NCI-H345 (cell line): ENCODE data around the gene RRP1.

Source experiments
- DNase-seq: peaks from one replicate; lab custom pipeline; 2025; lab: John Stamatoyannopoulos, UW

The RRP1 gene

DNA sequence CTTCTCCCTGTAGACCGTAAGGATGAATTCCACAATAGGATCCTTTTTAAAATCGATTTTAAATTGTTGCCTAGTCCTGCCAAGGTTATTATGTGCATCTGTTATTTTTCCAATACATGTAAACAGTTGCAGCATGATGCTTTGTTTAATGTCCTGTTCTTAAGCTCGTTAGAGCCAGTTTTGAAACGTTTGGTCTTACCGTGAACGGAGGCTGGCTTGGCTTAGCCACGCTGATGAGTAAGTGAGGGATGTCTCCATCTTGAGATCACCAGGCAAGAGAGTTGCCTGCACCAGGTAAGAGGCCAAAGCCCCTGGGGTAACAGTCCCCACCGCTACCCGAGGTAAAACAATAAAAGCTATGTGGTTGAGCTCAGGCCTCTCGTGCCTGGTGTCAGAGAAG is 30.6 kb upstream of the RRP1 start:
- DNase-seq = no peak

DNA sequence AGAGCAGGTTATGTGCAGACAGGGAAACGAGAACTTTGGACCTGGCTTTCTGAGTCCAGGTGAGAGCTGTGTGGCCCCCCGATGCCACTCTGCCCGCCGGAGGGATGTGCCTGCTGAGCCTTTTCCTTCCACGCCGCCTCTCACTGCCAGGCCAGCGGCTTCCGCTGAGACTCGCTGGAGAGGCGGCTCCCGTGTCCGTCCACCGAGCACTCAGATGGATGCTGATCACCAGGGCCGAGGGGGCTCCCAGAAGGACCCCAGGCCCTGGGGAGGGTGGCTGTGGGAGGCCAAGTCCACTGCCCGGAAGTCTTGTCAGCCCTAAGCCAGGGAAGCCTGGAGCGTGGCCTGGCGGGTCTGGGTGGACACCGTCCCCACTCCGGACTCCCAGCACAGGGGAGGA is 29.7 kb upstream of the RRP1 start:
- no peak for DNase-seq

DNA sequence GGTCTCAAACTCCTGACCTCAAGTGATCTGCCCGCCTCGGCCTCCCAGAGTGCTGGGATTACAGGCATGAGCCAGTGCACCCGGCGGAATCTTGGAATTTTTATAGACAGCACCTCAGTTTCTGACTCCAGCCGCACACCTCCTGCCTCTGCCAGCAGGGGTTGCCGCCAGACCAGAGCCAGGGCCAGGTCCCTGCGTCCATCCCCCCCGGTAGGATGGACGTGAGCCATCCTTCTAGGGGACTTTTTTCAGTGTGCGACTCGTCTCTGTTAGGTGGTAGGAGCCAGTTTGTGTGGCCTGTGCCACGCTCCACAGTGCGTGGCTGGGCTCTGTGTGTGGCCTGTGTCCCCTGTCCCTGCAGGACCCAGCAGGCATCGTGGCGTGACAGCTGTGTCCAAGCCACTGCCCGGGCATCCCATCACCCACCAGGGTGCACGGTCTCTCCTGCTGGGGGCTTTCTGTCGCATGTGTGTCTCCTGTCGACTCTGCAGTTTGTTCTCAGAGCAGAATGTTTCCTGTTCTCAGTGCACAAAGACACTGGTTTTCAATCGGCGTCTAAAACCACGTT is 28.9 kb upstream of the RRP1 start:
- DNase-seq = no peak

DNA sequence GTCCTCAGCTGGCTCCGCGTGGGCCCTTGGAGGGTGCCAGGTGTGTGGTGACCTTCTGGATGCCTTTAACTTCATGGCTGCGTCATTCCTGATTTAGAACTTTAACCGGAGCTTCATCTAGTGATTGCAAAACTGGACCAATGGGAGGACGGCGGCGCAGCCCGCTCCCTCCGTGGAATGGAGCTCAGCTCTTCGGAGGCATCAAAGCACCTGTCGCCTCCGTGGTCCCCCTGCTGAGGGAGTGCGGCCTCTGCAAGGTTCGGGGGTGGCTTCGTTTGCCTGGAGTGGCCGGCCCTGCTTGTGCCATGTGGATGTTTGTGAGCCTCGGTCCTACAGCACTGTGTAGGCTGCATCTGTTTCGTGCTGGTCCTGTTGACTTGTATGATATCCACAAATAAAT is 27.5 kb upstream of the RRP1 start:
- no peak for DNase-seq

DNA sequence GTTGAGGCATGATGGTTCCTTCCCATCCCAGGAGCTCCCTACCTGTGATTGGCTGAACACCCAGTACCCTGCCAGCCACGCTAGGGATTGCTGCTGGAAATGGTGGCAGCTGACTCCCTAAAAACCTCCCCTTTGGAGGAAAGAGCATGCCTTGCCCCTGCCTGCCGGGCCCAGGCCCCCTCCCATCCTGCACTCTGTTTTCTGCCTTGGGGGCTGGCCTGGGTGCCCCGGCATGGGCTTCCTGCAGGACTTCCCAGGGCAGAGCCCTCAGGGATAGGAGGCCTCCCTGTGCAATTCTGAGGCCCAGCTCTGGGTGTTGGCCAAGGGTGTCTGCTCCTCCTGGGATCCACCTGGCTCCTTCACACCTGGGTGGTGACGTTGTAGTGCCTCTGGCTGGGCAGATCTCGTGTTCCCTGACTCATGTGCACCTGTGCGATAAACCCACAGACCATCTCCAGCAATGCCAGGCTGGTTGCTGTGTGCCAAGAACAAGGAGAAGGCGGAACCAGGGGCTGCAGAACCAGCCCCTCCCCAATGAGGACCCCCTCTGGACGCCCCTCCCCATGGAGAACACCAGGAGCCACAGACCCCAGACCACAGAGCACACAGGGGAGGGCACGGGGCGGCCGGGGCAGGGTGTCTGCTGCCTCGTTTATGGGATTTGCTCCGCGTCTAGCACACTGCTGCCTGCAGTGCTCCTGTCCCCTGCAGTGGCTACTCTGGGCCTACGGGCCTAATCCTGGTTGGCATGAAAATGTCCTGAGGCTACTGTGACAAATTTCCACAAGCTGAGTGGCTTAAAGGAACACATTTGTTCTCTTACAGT is 26.9 kb upstream of the RRP1 start:
- no peak for DNase-seq

DNA sequence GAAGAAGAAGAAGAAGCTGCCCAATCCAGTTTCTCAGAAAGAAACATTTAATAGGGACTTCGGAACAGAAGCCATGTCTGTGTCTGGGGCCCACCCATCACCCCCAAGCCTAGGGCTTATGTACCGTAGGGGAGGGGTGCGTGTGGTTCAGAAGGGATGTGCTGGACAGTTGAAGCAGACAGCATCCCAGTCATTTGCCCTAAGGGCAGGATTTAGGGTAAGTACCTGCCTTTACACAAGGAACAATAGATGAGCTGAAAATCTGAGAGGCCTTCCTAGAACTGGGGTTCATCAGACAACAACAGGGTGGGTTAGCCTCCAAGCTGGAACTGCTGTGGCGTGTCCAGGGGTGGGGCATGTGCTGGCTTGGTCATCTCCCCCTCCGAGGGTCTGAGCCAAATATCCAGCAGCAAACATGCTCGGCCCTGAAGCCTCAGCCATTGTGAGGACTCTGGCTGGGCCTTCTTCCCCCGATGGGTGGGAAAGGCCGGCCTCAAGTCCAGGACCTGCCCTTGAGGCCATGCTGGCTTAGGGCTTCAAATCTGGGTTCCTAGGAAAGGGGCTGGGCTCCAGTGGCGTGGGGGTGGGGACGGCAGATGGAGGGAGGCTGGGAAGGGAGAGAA is 25.4 kb upstream of the RRP1 start:
- no peak for DNase-seq

DNA sequence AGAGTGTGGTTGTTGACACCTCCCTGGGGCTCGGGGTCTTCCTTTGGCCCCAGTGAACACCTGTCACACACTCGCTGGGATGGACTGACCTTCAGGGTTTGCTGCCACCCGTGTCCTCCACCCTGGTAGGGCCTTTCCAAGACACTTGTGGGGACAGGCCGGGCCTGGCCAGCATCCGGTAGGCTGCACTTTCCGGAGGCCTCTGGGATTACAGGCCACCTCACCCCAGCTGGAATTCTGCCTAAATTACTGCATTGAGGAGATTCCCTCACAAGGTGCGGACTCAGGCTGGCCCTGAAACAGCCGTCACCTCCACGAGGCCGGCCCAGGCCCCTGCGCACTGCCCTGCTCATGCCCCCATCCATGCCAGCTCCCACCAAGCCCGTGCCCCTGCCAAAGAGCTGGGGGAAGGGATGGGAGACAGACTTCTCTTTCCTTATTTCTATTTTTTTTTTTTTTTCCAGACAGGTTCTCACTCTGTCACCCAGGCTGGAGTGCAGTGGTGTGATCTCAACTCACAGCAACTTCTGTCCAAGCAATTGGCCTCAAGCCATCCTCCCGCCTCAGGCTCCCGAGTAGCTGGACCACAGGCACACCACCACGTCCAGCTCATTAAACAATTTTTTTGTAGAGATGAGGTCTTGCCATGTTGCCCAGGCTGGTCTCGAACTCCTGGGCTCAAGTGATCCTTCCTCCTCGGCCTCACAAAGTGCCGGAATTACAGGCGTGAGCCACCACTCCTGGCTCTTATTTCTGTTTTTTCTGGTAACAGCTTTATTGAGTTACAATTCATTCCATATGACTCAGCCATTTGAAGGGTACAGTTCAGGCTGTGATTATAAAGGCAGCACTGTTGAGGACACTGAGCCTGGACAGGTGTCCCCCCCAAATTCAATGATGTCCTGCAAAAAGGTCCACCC is 24.5 kb upstream of the RRP1 start:
- no peak for DNase-seq

DNA sequence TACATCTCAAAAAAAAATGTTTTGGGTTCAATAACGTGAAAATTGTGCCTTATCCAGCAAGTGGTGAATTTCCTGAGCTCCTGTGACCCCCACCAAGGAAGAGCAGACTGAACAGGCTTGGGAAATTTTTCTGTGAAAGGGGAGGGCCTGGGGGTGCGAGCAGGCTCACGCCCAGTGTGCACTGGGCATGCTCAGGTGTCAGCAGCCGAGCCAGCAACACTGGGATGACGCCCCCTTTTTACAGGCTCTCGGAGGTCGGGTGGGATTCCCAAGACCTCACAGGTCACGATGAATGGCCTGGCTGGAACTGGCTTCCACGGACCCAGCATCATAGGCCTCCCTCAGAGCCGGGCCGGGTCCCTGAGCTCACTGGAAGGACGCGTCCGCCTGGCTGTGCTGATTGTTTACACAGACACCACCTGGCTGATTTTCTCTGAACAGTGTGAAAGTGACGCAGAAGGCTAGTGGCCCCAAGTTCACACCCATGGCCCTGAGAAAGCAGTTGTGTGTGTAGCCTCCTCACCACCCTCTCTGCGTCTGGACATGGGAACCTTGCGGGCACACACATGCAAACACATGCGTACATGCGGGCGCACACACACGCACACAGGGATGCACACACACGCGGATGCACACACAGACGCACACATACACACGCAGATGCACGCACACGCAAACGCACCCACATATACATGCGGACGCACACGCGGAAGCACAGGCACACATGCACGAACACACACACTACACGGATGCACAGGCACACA is 22.5 kb upstream of the RRP1 start:
- DNase-seq = peak; percentile 20

DNA sequence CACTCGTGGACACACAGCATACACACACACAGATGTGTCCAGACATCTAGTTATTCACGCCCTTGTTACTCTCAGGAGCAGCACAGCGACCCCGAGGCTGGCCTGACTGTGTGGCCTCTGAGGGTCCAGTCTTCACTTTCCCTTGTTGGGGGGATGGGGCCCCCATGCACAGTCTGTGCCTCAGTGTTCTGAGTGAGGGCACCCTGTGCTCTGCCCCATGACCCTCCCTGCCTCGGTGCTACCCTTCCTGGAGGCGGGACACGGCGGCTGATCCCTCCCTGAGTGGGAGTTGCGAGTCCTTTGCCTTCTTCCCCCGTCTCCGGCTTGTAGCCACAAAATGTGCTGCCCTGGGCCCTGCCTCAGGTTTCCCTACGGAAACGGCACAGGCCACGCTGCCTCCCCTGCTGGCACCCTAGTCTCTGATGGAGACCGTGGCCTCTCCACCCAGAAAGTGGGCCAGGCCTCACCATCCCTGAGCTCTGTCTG is 21.8 kb upstream of the RRP1 start:
- no peak for DNase-seq

DNA sequence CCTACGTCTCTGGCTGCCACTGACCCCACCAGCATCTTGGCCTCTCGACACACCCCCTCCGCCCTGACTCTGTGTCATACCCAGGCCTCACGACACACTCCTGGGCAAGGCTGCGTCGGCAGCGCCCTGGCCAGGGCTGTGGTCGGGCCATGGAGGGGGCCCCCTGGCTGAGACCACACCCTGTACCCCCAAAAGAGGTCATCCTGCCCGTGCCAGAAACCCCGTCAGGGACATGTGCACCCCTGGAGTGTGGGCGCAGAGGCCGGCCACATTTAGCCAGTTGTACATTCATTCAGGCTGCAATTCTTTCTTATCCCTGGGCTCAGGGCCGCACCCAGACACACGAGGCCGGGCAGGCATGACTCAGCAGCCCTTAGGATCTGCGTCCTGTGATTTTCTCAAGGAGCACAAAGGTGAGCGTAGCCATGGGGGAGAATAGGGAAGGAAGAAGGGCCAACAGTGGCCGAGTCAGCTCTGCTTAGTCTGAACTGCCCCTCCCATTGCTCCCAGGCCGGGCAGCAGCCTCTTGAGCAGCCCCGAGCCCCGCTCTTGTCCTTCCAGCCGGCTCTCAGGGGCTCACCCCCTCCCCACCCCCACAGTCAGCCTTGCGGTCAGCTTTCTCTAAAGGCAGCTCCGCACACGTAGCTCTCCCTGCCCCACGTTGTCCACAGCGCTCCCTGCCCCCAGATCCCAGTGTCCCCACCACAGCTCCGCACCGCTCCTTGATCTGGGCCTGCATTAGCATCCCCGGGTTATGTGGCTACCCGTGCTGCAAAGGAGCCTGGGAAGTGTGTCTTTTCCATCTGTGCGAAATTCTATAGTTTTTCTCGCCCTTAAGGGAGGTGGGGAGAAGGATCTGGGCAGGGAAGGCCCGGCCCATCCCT is 21.2 kb upstream of the RRP1 start:
- no peak for DNase-seq

DNA sequence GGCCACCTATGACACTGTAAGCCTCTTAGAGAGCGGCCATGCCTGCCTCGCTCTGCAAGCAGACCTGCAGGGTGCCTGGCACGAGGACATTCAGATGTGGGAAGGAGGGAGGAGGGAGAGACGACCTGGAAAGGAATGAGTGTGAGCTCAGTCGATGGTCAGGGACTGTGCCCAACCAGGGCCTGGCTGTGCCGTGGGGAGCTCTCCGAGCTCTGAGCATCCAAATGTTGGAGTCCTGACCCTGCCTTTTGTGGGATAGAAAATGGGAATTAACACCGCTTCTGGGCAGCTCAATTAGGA is 20.6 kb upstream of the RRP1 start:
- DNase-seq = no peak

DNA sequence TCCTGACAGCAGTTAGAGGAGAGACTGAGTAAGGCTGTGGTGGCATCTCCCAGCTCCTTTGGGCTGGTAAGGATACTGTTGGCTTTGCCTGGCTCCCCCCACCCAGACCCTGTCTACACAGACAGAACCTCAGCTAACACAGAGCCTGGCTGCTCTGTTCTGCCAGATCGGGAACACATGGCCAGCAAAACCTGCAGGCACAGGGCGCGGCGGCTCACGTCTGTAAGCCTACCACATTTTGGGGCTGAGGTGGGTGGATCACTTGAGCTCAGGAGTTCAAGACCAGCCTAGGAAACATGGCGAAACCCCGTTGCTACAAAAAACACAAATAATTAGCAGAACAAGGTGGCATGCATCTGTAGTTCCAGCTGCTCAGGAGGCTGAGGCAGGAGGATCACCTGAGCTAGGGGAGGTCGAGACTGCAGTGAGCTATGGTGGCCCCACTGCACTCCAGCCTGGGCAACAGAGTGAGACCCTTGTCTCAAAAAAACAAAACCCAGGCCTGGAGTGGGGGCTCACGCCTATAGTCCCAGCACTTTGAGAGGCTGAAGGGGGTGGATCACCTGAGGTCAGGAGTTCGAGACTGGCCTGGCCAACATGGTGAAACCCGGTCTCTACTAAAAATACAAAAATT is 19.9 kb upstream of the RRP1 start:
- no peak for DNase-seq

DNA sequence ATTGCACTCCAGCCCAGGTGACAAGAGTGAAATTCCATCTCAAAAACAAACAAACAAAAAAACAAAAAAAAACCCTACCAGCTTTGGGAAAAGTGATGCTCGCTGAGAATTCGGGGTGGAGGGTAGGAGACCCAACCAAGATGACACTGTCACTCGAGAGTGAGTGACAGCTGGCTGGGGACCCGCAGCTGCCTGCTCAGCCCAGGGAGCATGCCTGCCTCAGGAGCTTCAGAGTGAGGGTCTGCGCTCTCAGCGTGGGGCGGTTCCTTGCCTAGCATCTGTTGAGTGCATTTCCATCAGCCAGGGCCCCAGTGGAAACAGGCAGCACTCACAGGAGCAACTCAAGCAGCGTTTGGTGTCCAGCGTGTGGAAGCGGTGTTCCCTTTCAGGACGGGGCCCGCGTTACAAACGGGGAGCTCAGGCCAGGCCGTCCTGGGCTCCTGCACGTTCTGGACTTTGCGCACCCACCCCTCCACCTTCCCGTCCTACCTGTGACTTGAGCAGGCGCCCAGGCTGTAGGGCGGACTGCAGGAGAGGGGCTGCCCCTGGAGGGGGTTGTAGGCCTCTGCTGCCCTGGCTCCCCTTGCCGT is 19.2 kb upstream of the RRP1 start:
- no peak for DNase-seq

DNA sequence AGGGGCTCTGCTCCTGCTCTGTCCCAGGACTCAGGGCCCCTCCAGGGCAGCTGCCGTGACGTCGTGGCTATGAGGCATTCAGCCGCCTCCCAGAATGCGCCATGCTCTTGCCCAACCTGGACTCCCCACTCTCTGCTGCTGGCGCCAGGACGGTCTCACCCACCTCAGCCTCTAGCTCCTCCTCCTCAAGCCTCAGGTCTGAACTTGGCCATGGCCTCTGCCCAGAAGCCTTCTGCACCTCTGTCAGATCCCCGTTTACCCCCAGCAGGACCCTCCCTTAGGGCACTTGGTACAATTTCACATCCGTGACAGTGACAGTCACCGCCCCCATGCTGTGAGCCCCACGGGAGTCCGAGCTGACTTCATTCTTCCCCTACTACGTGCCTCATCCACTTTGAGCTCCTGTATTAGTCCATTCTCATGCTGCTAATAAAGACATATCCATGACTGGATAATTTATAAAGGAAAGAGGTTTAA is 18.1 kb upstream of the RRP1 start:
- DNase-seq = no peak

DNA sequence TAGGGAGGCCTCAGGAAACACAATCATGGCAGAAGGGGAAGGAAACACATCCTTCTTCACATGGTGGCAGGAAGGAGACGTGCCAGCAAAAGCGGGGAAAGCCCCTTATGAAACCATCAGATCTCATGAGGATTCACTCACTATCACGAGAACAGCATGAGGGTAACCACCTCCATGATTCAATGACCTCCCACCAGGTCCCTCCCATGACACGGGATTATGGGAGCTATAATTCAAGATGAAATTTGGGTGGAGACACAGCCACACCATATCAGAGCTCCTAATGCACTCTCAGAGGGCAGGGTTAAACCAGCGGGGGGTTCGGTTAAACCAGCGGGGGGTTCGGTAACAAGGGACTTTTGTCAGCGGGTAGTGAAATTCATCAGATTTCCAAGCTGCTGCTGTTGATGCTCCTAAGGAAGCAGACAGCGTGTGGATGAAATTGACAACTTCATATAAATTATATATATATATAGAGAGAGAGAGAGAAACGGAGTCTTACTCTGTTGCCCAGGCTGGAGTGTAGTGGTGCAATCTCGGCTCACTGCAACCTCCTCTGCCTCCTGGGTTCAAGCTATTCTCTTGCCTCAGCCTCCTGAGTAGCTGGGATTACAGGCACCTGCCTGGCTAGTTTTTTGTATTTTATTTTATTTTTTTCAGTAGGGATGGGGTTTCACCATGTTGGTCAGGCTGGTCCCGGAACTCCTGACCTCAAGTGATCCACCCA is 17.5 kb upstream of the RRP1 start:
- DNase-seq = no peak

DNA sequence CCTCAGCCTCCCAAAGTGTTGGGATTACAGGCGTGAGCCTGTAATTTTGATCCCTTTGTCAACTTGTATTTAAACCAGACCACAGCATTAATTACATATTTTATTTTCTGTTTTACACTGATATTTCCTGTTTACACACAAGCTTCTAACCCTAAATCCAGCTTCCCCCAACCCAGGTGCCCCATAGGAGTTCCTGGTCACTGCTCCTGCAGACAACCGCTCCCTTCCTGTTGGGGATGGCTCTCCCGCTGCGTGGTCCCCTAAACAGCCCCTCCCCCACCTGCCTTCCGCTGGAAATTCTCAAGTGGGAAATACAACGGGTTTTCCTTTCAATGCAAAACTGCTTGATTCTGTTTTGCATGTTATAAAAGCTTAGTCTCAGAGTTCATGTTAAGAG is 17.0 kb upstream of the RRP1 start:
- DNase-seq = no peak

DNA sequence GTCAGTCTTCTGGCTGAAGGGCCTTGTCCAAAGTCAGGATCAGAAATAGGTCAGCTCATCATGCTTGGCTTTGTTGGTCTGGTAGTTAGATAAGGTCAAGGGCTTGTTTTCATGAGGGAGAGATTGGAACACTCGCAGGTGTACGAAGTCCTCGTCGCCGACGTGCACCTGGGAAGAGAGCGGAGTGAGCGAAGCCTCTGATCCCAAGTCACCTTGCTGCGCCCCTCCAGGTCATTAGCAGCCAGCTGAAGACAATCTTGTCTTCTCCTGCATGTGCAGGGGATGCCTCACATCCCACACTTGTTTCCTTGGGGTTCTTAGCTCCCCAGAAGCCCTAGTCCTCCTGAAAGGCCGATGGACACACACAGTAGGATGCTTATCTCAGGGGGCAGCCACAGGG is 15.2 kb upstream of the RRP1 start:
- DNase-seq = no peak

DNA sequence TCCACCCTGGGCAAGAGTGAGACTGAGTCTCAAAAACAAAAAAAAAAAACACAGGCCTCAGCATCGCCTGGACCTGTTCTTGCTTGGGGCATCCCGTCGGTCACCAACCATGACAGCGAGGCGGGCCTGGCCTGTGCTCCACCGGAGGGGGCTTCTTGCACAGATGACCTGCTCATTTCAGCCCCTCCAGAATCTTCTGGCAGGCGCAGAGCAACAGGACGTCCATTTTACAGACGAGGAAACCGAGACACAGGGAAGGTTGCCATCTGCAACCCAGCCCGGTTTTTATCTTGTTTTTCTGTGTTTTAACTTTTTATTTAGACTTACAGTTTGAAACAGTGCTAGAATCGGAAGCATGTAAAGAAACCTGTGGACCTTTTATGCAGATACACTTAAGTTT is 14.2 kb upstream of the RRP1 start:
- DNase-seq = no peak

DNA sequence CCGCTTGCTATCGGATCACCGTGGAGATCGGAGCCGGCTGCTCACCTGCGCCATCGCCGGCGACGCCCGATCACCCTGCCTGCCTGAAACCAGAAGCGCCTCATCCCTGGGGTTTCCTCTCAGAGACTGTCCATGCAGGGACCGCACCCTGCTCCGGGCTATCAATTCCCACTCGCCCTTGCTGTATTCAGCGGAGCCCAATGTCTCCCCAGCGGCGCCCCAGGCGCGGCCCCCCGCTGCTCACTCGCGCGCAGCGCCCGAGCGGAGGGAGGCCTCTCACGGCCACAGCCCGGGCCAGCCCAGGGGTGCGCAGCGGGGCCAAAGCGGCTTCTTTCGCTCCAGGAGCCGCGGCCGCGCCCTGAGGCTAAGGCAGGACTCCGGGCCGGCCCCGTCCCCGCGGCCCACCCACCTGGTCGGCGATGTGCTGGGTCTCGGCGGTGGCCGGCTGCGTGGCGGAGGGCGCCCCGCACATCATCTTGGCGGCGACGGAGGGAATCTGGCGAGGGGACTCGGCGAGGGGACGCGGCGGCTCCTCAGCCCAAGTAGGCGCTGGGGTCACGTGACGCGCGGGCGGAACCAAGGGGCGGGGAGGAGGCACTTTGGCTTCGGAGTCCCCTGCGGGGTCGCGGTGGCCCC is 13.5 kb upstream of the RRP1 start, which contains the start of gene CSTB:
Gene CSTB (minus strand): TSS at position 514 of the 636 bp plus-strand sequence. CDS start 39 bp downstream, at position 475.
- DNase-seq = peak; percentile 86
